K562 (cell line): ENCODE results near the gene ZCRB1. TPM values are rescaled to one million over a fixed set of nuclear protein-coding genes. Genes with fewer than 3 reads are reported as not detected.
A peak's percentile ranks its signal among the peaks of the same experiment; 100 is the strongest.

ENCODE experiments used
- ARID2 ChIP-seq: fragments of 450-650 bp; IDR thresholded peaks from 2 replicates; pipeline ENCODE4 v1.6.1; 2017; ENCODE audit warnings: antibody characterized with exemption, mild to moderate bottlenecking
- CREM ChIP-seq: IDR thresholded peaks from 2 replicates; pipeline ENCODE4 v1.6.1; 2014; ENCODE audit warnings: antibody characterized with exemption, low read depth
- CTBP1 ChIP-seq: fragments of 450-650 bp; IDR thresholded peaks from 2 replicates; pipeline ENCODE4 v1.6.1; 2016; ENCODE audit warnings: borderline replicate concordance
- EP400 ChIP-seq: fragments of 450-650 bp; IDR thresholded peaks from 2 replicates; pipeline ENCODE4 v1.6.1; 2017; ENCODE audit warnings: antibody characterized with exemption, mild to moderate bottlenecking, moderate library complexity
- GATAD2A ChIP-seq: fragments of 450-650 bp; IDR thresholded peaks from 2 replicates; pipeline ENCODE4 v1.6.1; 2017
- JUNB ChIP-seq: fragments of 450-650 bp; formaldehyde crosslinking; conservative IDR thresholded peaks from 2 replicates; pipeline ENCODE4 v1.4.0; 2020; ENCODE audit warnings: mild to moderate bottlenecking
- KHSRP ChIP-seq: fragments of 450-650 bp; IDR thresholded peaks from 2 replicates; pipeline ENCODE4 v1.6.1; 2017
- MAFK ChIP-seq: IDR thresholded peaks from 2 replicates; pipeline ENCODE4 v1.6.1; 2011; ENCODE audit warnings: low read length, improper control_type of control experiment
- MCM2 ChIP-seq: fragments of 450-650 bp; IDR thresholded peaks from 2 replicates; pipeline ENCODE4 v1.6.1; 2017; ENCODE audit warnings: low read depth, mild to moderate bottlenecking
- MIER1 ChIP-seq: fragments of 450-650 bp; IDR thresholded peaks from 2 replicates; pipeline ENCODE4 v1.6.1; 2016; ENCODE audit warnings: antibody characterized with exemption, mild to moderate bottlenecking, low read depth
- NELFE ChIP-seq: IDR thresholded peaks from 2 replicates; pipeline ENCODE4 v1.6.1; 2011; ENCODE audit warnings: mild to moderate bottlenecking; ENCODE audit not compliant: insufficient read depth, insufficient read length
- NR3C1 ChIP-seq: sonication (generic); formaldehyde crosslinking; IDR thresholded peaks from 2 replicates; pipeline ENCODE4 v1.8.1; 2022; ENCODE audit warnings: missing genetic modification reagents
- PKNOX1 ChIP-seq: fragments of 450-650 bp; IDR thresholded peaks from 2 replicates; pipeline ENCODE4 v1.6.1; 2016
- PTBP1 ChIP-seq: fragments of 200-400 bp; formaldehyde crosslinking; IDR thresholded peaks from 2 replicates; pipeline ENCODE4 v1.6.1; 2017; ENCODE audit warnings: low read depth, low read length
- RFX5 ChIP-seq: IDR thresholded peaks from 2 replicates; pipeline ENCODE4 v1.6.1; 2011; ENCODE audit warnings: low read depth, mild to moderate bottlenecking, improper control_type of control experiment, low read length
- SMAD1 ChIP-seq: fragments of 150-350 bp; IDR thresholded peaks from 2 replicates; pipeline ENCODE4 v1.6.1; 2014; ENCODE audit warnings: low read length, low read depth; ENCODE audit not compliant: partially characterized antibody
- TBP ChIP-seq: optimal IDR thresholded peaks from 2 replicates; pipeline ENCODE3; 2011; ENCODE audit warnings: low read depth, low read length, improper control_type of control experiment
- TEAD1 ChIP-seq, 2 experiments: fragments of 450-650 bp in 1 of 2; sonication (generic) in 1 of 2; formaldehyde crosslinking; IDR thresholded peaks; 2 replicates each; pipeline versions ENCODE4 v1.4.0 to v1.8.0; 2020 to 2022; ENCODE audit warnings: mild to moderate bottlenecking in 2 of 2, missing genetic modification reagents in 1 of 2
- TFE3 ChIP-seq: fragments of 450-650 bp; formaldehyde crosslinking; IDR thresholded peaks from 2 replicates; pipeline ENCODE4 v1.4.0; 2020; ENCODE audit warnings: mild to moderate bottlenecking, mixed read lengths
- ZKSCAN8 ChIP-seq: fragments of 200-800 bp; sonication (Bioruptor generic); IDR thresholded peaks from 2 replicates; pipeline ENCODE4 v1.6.1; 2016; ENCODE audit warnings: missing genetic modification characterization, missing compliant biosample characterization
- ZNF764 ChIP-seq: fragments of 250-450 bp; sonication (Bioruptor Pico); IDR thresholded peaks from 2 replicates; pipeline ENCODE4 v1.4.0; 2020; ENCODE audit warnings: low read depth, mild to moderate bottlenecking, moderate library complexity
- polyA plus RNA-seq, 8 experiments: library from polyadenylated mRNA; depleted of rRNA in 4 of 8; stranded (reverse) in 5 of 8; unstranded in 3 of 8; fragments of >200 nt; fragmentation: Nextera tagmentation in 2 of 8; fragmentation: Illumina TruSeq in 1 of 8; extraction: Ambion mirVana in 2 of 8; extraction: Trizol in 1 of 8; gene quantifications; 2 replicates each; pipeline versions ENCODE4 v1.2.1 to v1.2.3, GENCODE V29; 2011 to 2014; ENCODE audit warnings: inconsistent platforms in 1 of 8, missing spikeins in 1 of 8
- total RNA-seq, 7 experiments: library from RNA; depleted of rRNA in 6 of 7; stranded (reverse); fragments of >200 nt in 6 of 7; fragmentation: Illumina TruSeq in 2 of 7; extraction: Trizol in 2 of 7; gene quantifications; 2 replicates each; pipeline versions ENCODE4 v1.2.1 to v1.2.3, GENCODE V29; 2011 to 2021; ENCODE audit warnings: low replicate concordance in 1 of 7
- TF ChIP-seq, protein P1 (sequence below): IDR thresholded peaks from 2 replicates; pipeline ENCODE4 v1.6.1; 2014; ENCODE audit warnings: antibody characterized with exemption
- TF ChIP-seq, protein P2 (sequence below): fragments of 200-400 bp; formaldehyde crosslinking; IDR thresholded peaks from 2 replicates; pipeline ENCODE4 v1.6.1; 2017; ENCODE audit warnings: mild to moderate bottlenecking, low read depth, low read length, moderate library complexity
- TF ChIP-seq, protein P3 (sequence below): fragments of 450-650 bp; conservative IDR thresholded peaks from 2 replicates; pipeline ENCODE4 v1.6.1; 2016; ENCODE audit warnings: missing genetic modification characterization, low read depth, mild to moderate bottlenecking, missing compliant biosample characterization, moderate library complexity

The ZCRB1 gene
- total and polyA plus RNA-seq, 9 of the 15 experiments (the other 6 are each of a cell fraction or from before 2014, with no cell fraction given) = 36.0 to 102 (median 51.0) TPM

- TF ChIP-seq TFE3 (CRISPR knock-in tag) (no peak), TBP (no peak), NELFE (no peak), RFX5 (no peak), KHSRP (no peak), GATAD2A (no peak), PKNOX1 (peak; percentile 37; the same call in 1 of the 2 replicates), PTBP1 (no peak), TEAD1 (CRISPR knock-in tag; IDR thresholded peaks at IDR 0.05) (no peak), MCM2 (no peak), ZNF764 (CRISPR knock-in tag) (no peak), SMAD1 (no peak), JUNB (CRISPR knock-in tag) (no peak), ZKSCAN8 (no peak), CREM (no peak), MIER1 (no peak), ARID2 (peak; percentile 62; the same call in 1 of the 2 replicates), EP400 (no peak), NR3C1 (CRISPR knock-in tag) (no peak), MAFK (peak; percentile 21; the same call in 1 of the 2 replicates), CTBP1 (no peak)
- TF ChIP-seq, protein P1, sequence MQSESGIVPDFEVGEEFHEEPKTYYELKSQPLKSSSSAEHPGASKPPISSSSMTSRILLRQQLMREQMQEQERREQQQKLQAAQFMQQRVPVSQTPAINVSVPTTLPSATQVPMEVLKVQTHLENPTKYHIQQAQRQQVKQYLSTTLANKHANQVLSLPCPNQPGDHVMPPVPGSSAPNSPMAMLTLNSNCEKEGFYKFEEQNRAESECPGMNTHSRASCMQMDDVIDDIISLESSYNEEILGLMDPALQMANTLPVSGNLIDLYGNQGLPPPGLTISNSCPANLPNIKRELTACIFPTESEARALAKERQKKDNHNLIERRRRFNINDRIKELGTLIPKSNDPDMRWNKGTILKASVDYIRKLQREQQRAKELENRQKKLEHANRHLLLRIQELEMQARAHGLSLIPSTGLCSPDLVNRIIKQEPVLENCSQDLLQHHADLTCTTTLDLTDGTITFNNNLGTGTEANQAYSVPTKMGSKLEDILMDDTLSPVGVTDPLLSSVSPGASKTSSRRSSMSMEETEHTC = no peak
- TF ChIP-seq, protein P2, sequence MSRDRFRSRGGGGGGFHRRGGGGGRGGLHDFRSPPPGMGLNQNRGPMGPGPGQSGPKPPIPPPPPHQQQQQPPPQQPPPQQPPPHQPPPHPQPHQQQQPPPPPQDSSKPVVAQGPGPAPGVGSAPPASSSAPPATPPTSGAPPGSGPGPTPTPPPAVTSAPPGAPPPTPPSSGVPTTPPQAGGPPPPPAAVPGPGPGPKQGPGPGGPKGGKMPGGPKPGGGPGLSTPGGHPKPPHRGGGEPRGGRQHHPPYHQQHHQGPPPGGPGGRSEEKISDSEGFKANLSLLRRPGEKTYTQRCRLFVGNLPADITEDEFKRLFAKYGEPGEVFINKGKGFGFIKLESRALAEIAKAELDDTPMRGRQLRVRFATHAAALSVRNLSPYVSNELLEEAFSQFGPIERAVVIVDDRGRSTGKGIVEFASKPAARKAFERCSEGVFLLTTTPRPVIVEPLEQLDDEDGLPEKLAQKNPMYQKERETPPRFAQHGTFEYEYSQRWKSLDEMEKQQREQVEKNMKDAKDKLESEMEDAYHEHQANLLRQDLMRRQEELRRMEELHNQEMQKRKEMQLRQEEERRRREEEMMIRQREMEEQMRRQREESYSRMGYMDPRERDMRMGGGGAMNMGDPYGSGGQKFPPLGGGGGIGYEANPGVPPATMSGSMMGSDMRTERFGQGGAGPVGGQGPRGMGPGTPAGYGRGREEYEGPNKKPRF = no peak
- TF ChIP-seq, protein P3, sequence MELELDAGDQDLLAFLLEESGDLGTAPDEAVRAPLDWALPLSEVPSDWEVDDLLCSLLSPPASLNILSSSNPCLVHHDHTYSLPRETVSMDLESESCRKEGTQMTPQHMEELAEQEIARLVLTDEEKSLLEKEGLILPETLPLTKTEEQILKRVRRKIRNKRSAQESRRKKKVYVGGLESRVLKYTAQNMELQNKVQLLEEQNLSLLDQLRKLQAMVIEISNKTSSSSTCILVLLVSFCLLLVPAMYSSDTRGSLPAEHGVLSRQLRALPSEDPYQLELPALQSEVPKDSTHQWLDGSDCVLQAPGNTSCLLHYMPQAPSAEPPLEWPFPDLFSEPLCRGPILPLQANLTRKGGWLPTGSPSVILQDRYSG (tag) = no peak
These were observed 46.4 kb upstream of the ZCRB1 start (continued) for GRCh38 chr12:42372154-42372791.
